Measurements from ENCODE around the gene RPS6KL1.

Gene RPS6KL1

GRCh38 chr14:74855945-74856344 is 67.1 kb downstream of the RPS6KL1 start:
- H3K27me3 ChIP-seq (ENCODE audit: insufficient read depth, low read length): no peaks in the 10 kb centered on the region
- H3K4me3 ChIP-seq (ENCODE audit: low read length): no peak overlapping the region
- no peak overlapping the region for H2AFZ ChIP-seq (ENCODE audit: low read depth, low read length)
- H3K9me3 ChIP-seq (ENCODE audit: low read length): no peaks in the 10 kb centered on the region
- peaks cover 8% of the 10 kb centered on the region for H3K4me1 ChIP-seq (ENCODE audit: insufficient read depth, low read length)
- H3K36me3 ChIP-seq (ENCODE audit: insufficient read depth, low read length): no peaks in the 10 kb centered on the region

GRCh38 chr14:74855021-74855420 is 68.0 kb downstream of the RPS6KL1 start:
- no peaks in the 10 kb centered on the region for H3K9me3 ChIP-seq (ENCODE audit: low read length)
- no peak overlapping the region for H2AFZ ChIP-seq (ENCODE audit: low read depth, low read length)
- H3K27me3 ChIP-seq (ENCODE audit: insufficient read depth, low read length): no peaks in the 10 kb centered on the region
- no peak overlapping the region for H3K4me3 ChIP-seq (ENCODE audit: low read length)
- H3K36me3 ChIP-seq (ENCODE audit: insufficient read depth, low read length): no peaks in the 10 kb centered on the region
- H3K4me1 ChIP-seq (ENCODE audit: insufficient read depth, low read length): peaks cover 8% of the 10 kb centered on the region

Data from neuron (in vitro differentiated cells).